Ascending aorta (tissue), 2 donors: Measurements from ENCODE around the gene L1CAM. TPM values are rescaled to one million over a fixed set of nuclear protein-coding genes. Genes with fewer than 3 reads are reported as not detected.

Experiments
- DNase-seq, 2 donors: peaks; one replicate each; pipeline ENCODE4 v3.0.0-alpha.2; 2019; ENCODE audit warnings: low spot score in 2 of 2
- H3K27ac ChIP-seq, 2 donors: fragments of 200-600 bp; sonication (generic); one replicate each; pipeline ENCODE4 v1.5.1; 2016 to 2017; ENCODE audit warnings: mild to moderate bottlenecking in 1 of 2
- H3K27me3 ChIP-seq: fragments of 200-600 bp; sonication (generic); one replicate; pipeline ENCODE4 v1.5.1; 2017
- H3K36me3 ChIP-seq, 2 donors: fragments of 200-600 bp; sonication (generic); one replicate each; pipeline ENCODE4 v1.5.1; 2016
- H3K4me1 ChIP-seq, 2 donors: fragments of 200-600 bp; sonication (generic); one replicate each; pipeline ENCODE4 v1.5.1; 2016 to 2017; ENCODE audit warnings: mild to moderate bottlenecking in 1 of 2
- H3K4me3 ChIP-seq, 2 donors: fragments of 200-600 bp; sonication (generic); one replicate each; pipeline ENCODE4 v1.5.1; 2016 to 2017; ENCODE audit warnings: mild to moderate bottlenecking in 1 of 2
- H3K9me3 ChIP-seq, 2 donors: fragments of 200-600 bp; sonication (generic); one replicate each; pipeline ENCODE4 v1.5.1; 2016
- intact Hi-C: fragments of 100-400 bp; cut with DNase I; formaldehyde crosslinking; loops from one replicate; pipeline ENCODE4 v1.15.1; 2023
- total RNA-seq: library from RNA; depleted of rRNA; stranded (reverse); fragments of >200 nt; gene quantifications from one replicate; pipeline ENCODE4 v1.1.0, GENCODE V29; 2016
- TF ChIP-seq, protein P1 (sequence below), 3 experiments: fragments of 200-600 bp in 2 of 3; fragments of 450-650 bp in 1 of 3; sonication (generic) in 2 of 3; IDR thresholded peaks; one replicate each; pipeline ENCODE4 v1.5.1; 2016 to 2019; ENCODE audit warnings: antibody characterized with exemption in 3 of 3, mild to moderate bottlenecking in 1 of 3, moderate library complexity in 1 of 3

L1CAM gene
- total RNA-seq, 1 donor from 2014 or later: 25.8 TPM

DNA sequence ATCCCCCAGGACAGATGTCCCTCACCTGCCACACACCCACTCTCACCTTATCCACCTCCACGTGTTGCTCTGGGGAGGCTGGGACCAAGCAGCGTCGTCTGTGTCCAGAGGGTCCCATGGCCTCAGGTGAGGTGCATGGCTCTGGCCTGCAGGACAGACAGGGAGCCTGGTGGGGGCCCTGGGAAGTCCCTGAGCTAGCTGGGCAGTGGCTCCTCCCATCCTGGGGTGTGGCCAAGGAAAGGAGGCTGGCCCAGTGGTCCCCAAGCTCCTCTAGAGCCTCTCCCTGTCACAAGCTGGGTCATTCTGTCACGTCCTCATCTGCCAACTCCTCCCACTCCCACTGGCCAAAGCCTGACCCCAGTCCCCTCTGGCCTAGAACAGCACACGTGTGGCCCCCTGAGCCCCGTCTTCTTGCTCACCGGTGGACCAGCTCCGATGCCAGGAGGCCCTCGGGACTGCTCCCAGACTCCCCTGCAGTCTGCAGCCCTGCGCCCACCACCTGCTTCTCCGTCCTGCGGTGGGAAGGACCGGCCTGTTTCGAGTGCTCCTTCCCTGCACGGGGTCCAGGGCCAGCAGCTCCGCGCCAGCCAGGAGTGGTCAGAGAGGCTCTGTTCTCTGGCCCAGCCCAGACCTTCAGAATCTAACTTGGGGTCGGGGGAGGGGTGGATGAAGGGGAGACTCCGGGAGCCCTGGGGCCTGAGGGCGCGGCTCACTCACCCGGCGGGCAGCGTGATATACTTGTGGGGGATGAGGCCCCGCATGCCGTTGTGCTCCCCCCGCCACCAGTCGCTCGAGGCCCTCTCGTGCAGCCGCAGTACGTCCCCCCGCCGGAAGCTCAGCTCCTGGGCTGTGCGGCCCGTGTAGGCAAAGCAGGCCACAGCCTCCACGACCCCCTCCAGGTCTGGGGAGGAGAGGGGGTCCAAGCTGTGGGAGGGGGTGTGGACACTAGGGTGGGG lies 23.3 kb upstream of the L1CAM start:
- TF ChIP-seq, protein P1, sequence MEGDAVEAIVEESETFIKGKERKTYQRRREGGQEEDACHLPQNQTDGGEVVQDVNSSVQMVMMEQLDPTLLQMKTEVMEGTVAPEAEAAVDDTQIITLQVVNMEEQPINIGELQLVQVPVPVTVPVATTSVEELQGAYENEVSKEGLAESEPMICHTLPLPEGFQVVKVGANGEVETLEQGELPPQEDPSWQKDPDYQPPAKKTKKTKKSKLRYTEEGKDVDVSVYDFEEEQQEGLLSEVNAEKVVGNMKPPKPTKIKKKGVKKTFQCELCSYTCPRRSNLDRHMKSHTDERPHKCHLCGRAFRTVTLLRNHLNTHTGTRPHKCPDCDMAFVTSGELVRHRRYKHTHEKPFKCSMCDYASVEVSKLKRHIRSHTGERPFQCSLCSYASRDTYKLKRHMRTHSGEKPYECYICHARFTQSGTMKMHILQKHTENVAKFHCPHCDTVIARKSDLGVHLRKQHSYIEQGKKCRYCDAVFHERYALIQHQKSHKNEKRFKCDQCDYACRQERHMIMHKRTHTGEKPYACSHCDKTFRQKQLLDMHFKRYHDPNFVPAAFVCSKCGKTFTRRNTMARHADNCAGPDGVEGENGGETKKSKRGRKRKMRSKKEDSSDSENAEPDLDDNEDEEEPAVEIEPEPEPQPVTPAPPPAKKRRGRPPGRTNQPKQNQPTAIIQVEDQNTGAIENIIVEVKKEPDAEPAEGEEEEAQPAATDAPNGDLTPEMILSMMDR (IDR thresholded peaks at IDR 0.05): no peak
- DNase-seq: no peak
- Histone ChIP-seq H3K4me3 (no peak overlapping the region), H3K4me1 (no peaks in the 10 kb centered on the region), H3K9me3 (no peaks in the 10 kb centered on the region), H3K27me3 (no peaks in the 10 kb centered on the region), H3K36me3 (no peaks in the 10 kb centered on the region), H3K27ac (no peak overlapping the region)
- intact Hi-C loops: no loop called here

DNA sequence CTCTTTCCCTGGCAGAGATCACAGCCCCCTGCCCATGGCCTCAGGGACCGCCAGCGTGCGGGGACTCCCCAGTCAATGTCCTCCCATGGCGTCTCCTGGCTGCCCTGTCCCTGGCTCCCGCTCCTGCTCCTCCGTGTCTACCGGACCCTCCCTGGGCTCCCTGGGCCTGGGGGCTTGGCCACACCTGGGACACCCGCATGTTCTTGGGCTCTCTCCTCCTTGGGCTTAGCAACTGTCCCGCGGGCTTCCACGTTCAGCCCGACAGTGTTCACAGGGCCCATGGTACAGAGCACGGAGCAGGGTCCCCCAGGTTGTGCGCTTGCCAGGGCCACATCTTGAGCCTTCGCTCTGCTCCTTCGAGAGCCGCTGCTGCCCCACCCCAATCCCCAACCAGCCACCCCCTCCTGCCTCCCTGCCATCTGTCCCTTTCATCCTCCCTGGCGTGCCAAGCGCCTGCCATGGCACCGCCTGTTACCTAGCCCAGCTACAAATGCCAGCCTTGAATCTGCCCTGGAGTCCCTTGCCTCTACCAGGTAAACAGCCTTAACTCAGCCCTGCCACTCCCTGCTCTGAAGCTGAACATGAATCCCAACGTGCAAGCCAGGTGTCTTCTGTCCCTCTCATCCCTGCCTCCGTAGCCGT lies 22.4 kb upstream of the L1CAM start:
- TF ChIP-seq, protein P1 (IDR thresholded peaks at IDR 0.05): no peak
- Histone ChIP-seq H3K4me3 (no peak overlapping the region), H3K9me3 (no peaks in the 10 kb centered on the region), H3K27me3 (no peaks in the 10 kb centered on the region), H3K36me3 (no peaks in the 10 kb centered on the region), H3K27ac (no peak overlapping the region), H3K4me1 (no peaks in the 10 kb centered on the region)
- DNase-seq: no peak
- intact Hi-C loops: no loop called here

DNA sequence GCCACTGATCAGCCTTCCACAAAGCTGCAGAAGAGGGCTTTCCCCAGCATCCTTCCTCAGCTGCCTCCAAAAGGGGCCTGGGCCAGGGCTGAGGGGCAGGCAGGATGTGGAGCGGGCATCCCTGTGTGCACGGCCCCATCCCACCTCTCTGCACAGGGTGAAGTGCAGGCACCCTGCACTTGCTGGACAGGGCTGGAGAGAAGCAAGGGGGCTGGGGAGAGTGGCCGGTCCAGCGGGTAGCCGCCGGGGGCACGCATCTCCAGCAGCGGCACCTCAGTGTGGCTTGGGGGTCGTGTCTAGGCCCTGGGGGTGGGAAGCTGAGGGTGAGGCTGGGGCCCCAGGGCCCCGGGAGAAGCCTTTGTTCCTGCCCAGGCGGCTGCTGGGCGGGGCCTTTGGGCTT lies 21.5 kb upstream of the L1CAM start:
- TF ChIP-seq, protein P1 (IDR thresholded peaks at IDR 0.05): no peak
- no peaks in the 10 kb centered on the region for H3K36me3 ChIP-seq
- no peak for DNase-seq
- intact Hi-C loops: no loop called here
- no peak overlapping the region for H3K4me3 ChIP-seq
- H3K27ac ChIP-seq: no peak overlapping the region
- H3K4me1 ChIP-seq: no peaks in the 10 kb centered on the region
- H3K9me3 ChIP-seq: no peaks in the 10 kb centered on the region
- H3K27me3 ChIP-seq: no peaks in the 10 kb centered on the region

DNA sequence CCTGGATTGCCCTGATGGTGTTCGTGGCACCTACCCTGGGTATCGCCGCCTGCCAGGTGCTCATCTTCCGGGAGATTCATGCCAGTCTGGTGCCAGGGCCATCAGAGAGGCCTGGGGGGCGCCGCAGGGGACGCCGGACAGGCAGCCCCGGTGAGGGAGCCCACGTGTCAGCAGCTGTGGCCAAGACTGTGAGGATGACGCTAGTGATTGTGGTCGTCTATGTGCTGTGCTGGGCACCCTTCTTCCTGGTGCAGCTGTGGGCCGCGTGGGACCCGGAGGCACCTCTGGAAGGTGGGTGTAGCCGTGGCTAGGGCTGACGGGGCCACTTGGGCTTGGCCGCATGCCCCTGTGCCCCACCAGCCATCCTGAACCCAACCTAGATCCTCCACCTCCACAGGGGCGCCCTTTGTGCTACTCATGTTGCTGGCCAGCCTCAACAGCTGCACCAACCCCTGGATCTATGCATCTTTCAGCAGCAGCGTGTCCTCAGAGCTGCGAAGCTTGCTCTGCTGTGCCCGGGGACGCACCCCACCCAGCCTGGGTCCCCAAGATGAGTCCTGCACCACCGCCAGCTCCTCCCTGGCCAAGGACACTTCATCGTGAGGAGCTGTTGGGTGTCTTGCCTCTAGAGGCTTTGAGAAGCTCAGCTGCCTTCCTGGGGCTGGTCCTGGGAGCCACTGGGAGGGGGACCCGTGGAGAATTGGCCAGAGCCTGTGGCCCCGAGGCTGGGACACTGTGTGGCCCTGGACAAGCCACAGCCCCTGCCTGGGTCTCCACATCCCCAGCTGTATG lies 20.3 kb upstream of the L1CAM start:
- intact Hi-C loops: no loop called here
- Histone ChIP-seq H3K36me3 (no peaks in the 10 kb centered on the region), H3K4me3 (no peak overlapping the region), H3K9me3 (no peaks in the 10 kb centered on the region), H3K4me1 (no peaks in the 10 kb centered on the region), H3K27me3 (no peaks in the 10 kb centered on the region), H3K27ac (no peak overlapping the region)
- no peak for DNase-seq
- TF ChIP-seq, protein P1 (IDR thresholded peaks at IDR 0.05): no peak

DNA sequence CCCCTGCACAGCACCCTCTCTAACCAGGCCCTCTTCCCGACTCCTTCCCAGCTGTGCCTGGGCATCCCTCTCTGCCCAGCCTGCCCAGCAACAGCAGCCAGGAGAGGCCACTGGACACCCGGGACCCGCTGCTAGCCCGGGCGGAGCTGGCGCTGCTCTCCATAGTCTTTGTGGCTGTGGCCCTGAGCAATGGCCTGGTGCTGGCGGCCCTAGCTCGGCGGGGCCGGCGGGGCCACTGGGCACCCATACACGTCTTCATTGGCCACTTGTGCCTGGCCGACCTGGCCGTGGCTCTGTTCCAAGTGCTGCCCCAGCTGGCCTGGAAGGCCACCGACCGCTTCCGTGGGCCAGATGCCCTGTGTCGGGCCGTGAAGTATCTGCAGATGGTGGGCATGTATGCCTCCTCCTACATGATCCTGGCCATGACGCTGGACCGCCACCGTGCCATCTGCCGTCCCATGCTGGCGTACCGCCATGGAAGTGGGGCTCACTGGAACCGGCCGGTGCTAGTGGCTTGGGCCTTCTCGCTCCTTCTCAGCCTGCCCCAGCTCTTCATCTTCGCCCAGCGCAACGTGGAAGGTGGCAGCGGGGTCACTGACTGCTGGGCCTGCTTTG lies 19.6 kb upstream of the L1CAM start:
- Histone ChIP-seq H3K27me3 (no peaks in the 10 kb centered on the region), H3K4me1 (no peaks in the 10 kb centered on the region), H3K4me3 (no peak overlapping the region), H3K36me3 (no peaks in the 10 kb centered on the region), H3K27ac (no peak overlapping the region), H3K9me3 (no peaks in the 10 kb centered on the region)
- intact Hi-C loops: no loop called here
- TF ChIP-seq, protein P1 (IDR thresholded peaks at IDR 0.05): no peak
- DNase-seq: no peak
